Endothelial cell of umbilical vein (primary cell): ENCODE measurements around the gene OTULINL. TPM values are rescaled to one million over a fixed set of nuclear protein-coding genes. Genes with fewer than 3 reads are reported as not detected.

Experiments used
- BruUV-seq: library from RNA; stranded (reverse); fragments of 400-500 nt; replicated peaks from 2 replicates; lab custom pipeline; 2021; lab: Mats Ljungman, UMichigan
- CTCF ChIA-PET: fragments of 300-600, 350-600 bp; sonication (Branson Sonifier 250); formaldehyde crosslinking; loops from one replicate; lab custom pipeline; 2021; ENCODE audit warnings: antibody characterized with exemption, inconsistent platforms; lab: Charles Lee
- POLR2A ChIA-PET: fragments of 300-600, 350-600 bp; sonication (Branson Sonifier 250); formaldehyde crosslinking; loops from one replicate; lab custom pipeline; 2021; ENCODE audit warnings: antibody characterized with exemption, inconsistent platforms; lab: Charles Lee
- DNase-seq: peaks from one replicate; pipeline ENCODE4 v3.0.0-alpha.2; 2011; ENCODE audit warnings: low read depth, low spot score
- FAIRE-seq: peaks from 2 replicates; lab custom pipeline; 2011; peaks lifted over from hg19 to GRCh38; lab: Jason Lieb, UNC
- H2AFZ ChIP-seq: 2 replicates; pipeline ENCODE4 v1.6.0; 2012; ENCODE audit warnings: low read depth, low read length, control low read depth, inconsistent platforms
- H3K27ac ChIP-seq: 2 replicates; pipeline ENCODE4 v1.5.1; 2011; ENCODE audit warnings: low read depth, mild to moderate bottlenecking, control low read depth, low read length, moderate library complexity; ENCODE audit not compliant: insufficient read depth
- H3K27me3 ChIP-seq, 2 experiments: 2 replicates each; pipeline versions ENCODE4 v1.6.0 to v1.6.1; 2011; ENCODE audit warnings: low read length in 2 of 2, mixed read lengths in 1 of 2; ENCODE audit not compliant: control insufficient read depth in 2 of 2, insufficient read depth in 2 of 2
- H3K36me3 ChIP-seq, 2 experiments: 2 replicates in 1 of 2; 3 replicates in 1 of 2; pipeline ENCODE4 v1.5.1; 2011; ENCODE audit warnings: low read length in 2 of 2, mild to moderate bottlenecking in 1 of 2, moderate library complexity in 1 of 2; ENCODE audit not compliant: control insufficient read depth in 2 of 2, insufficient read depth in 2 of 2; ENCODE audit errors: extremely low read depth in 1 of 2
- H3K4me1 ChIP-seq: 3 replicates; pipeline ENCODE4 v1.5.1; 2011; ENCODE audit warnings: mild to moderate bottlenecking, low read length; ENCODE audit not compliant: control insufficient read depth, insufficient read depth; ENCODE audit errors: extremely low read depth
- H3K4me2 ChIP-seq: 2 replicates; pipeline ENCODE4 v1.6.1; 2011; ENCODE audit warnings: low read length, control low read depth, mixed read lengths; ENCODE audit not compliant: insufficient read depth
- H3K4me3 ChIP-seq, 3 experiments: fragments of 200-600 bp in 1 of 3; sonication (generic), shearing (Covaris generic) in 1 of 3; replicated peaks in 1 of 3; 2 replicates each; pipeline ENCODE4 v1.5.1; 2011 to 2016; ENCODE audit warnings: control low read depth in 3 of 3, low read length in 3 of 3, mild to moderate bottlenecking in 2 of 3, inconsistent platforms in 1 of 3, low read depth in 1 of 3, moderate library complexity in 1 of 3; ENCODE audit not compliant: insufficient read depth in 1 of 3
- H3K79me2 ChIP-seq: 2 replicates; pipeline ENCODE4 v1.6.0; 2012; ENCODE audit warnings: low read length, inconsistent platforms; ENCODE audit not compliant: control insufficient read depth, insufficient read depth
- H3K9ac ChIP-seq: replicated peaks from 2 replicates; pipeline ENCODE3; 2011; ENCODE audit warnings: low read length, control low read depth; ENCODE audit not compliant: insufficient read depth; ENCODE audit errors: extremely low read depth
- H3K9me1 ChIP-seq: replicated peaks from 3 replicates; pipeline ENCODE4 v1.6.0; 2011; ENCODE audit warnings: mild to moderate bottlenecking, low read length; ENCODE audit not compliant: control insufficient read depth, insufficient read depth; ENCODE audit errors: extremely low read depth
- H3K9me3 ChIP-seq: replicated peaks from 2 replicates; pipeline ENCODE4 v1.5.1; 2012; ENCODE audit warnings: low read length, inconsistent platforms; ENCODE audit not compliant: control insufficient read depth, insufficient read depth
- H4K20me1 ChIP-seq: replicated peaks from 2 replicates; pipeline ENCODE3; 2011; ENCODE audit warnings: mild to moderate bottlenecking, low read length; ENCODE audit not compliant: control insufficient read depth, insufficient read depth; ENCODE audit errors: extremely low read depth
- CTCF ChIP-seq, 2 donors: IDR thresholded peaks; 1 replicate in 1 of 2; 2 replicates in 1 of 2; pipeline ENCODE4 v1.5.1; 2011; ENCODE audit warnings: low read length in 2 of 2, mild to moderate bottlenecking in 2 of 2, moderate library complexity in 2 of 2, control low read depth in 1 of 2, inconsistent platforms in 1 of 2, low read depth in 1 of 2; ENCODE audit not compliant: insufficient read depth in 1 of 2; ENCODE audit errors: extremely low read depth in 1 of 2
- EZH2 ChIP-seq: IDR thresholded peaks from 2 replicates; pipeline ENCODE4 v1.6.1; 2012; ENCODE audit warnings: borderline replicate concordance, low read depth, mild to moderate bottlenecking, moderate library complexity, low read length, inconsistent platforms; ENCODE audit not compliant: severe bottlenecking
- FOS ChIP-seq: IDR thresholded peaks from 2 replicates; pipeline ENCODE4 v1.6.1; 2011; ENCODE audit warnings: mild to moderate bottlenecking, low read length, moderate library complexity, borderline replicate concordance; ENCODE audit not compliant: insufficient read depth
- GATA2 ChIP-seq: IDR thresholded peaks from 2 replicates; pipeline ENCODE4 v1.7.0; 2011; ENCODE audit warnings: low read depth, mild to moderate bottlenecking, moderate library complexity, mixed read lengths, low read length; ENCODE audit not compliant: insufficient read length, insufficient read depth
- JUN ChIP-seq: IDR thresholded peaks from 2 replicates; pipeline ENCODE4 v1.6.1; 2011; ENCODE audit warnings: borderline replicate concordance, low read depth; ENCODE audit not compliant: insufficient read length, insufficient read depth
- MAX ChIP-seq: IDR thresholded peaks from 2 replicates; pipeline ENCODE4 v1.6.1; 2011; ENCODE audit not compliant: insufficient read depth, insufficient read length
- MYC ChIP-seq: IDR thresholded peaks from one replicate; pipeline ENCODE4 v1.6.1; 2011; ENCODE audit warnings: mild to moderate bottlenecking, low read depth, low read length
- POLR2A ChIP-seq: IDR thresholded peaks from 2 replicates; pipeline ENCODE4 v1.6.1; 2012; ENCODE audit warnings: low read depth, mild to moderate bottlenecking, control low read depth, low read length
- POLR2AphosphoS5 ChIP-seq: IDR thresholded peaks from 2 replicates; pipeline ENCODE4 v1.6.1; 2012; ENCODE audit warnings: low read depth, mild to moderate bottlenecking, control low read depth, low read length, moderate library complexity; ENCODE audit not compliant: insufficient read depth
- dilution Hi-C: fragments of 300-500 bp; cut with MboI; formaldehyde crosslinking; loops from one replicate; pipeline ENCODE4 v1.15.0; 2019; ENCODE audit warnings: low sequenced_read_pairs; ENCODE audit not compliant: extremely low pct_ligation_motif_present
- intact Hi-C: fragments of 100-400 bp; cut with micrococcal nuclease; formaldehyde crosslinking; loops from one replicate; pipeline ENCODE4 v1.10.0; 2022
- polyA plus RNA-seq, 4 experiments: library from polyadenylated mRNA; depleted of rRNA in 3 of 4; stranded (reverse) in 3 of 4; unstranded in 1 of 4; fragments of >200 nt; gene quantifications; 2 replicates each; pipeline versions ENCODE4 v1.2.1 to v1.2.3, GENCODE V29; 2011 to 2012; ENCODE audit warnings: missing spikeins in 1 of 4
- total RNA-seq: library from RNA; stranded (reverse); gene quantifications from 2 replicates; pipeline ENCODE4 v1.2.3, GENCODE V29; 2021

The OTULINL gene
- total and polyA plus RNA-seq, 2 donors (not counting 3 experiments of a cell fraction or from before 2014, with no cell fraction given) = 0.08 to 0.42 TPM

- Histone ChIP-seq H3K79me2 (no peaks in the 10 kb centered on the region), H3K4me3 (no peak overlapping the region), H3K4me1 (peaks cover 3% of the 10 kb centered on the region), H2AFZ (no peak overlapping the region), H4K20me1 (no peaks in the 10 kb centered on the region), H3K9ac (no peak overlapping the region), H3K27me3 (peaks cover 26 to 36% of the 10 kb centered on the region in 2 experiments), H3K36me3 (no peaks in the 10 kb centered on the region), H3K27ac (no peak overlapping the region), H3K4me2 (no peak overlapping the region), H3K9me3 (no peaks in the 10 kb centered on the region), H3K9me1 (no peaks in the 10 kb centered on the region)
- intact Hi-C loops = no loop called here
- dilution Hi-C loops = no loop called here
- POLR2A ChIA-PET = no interaction called here
- no peak for DNase-seq
- TF ChIP-seq EZH2 = no peak
- TF ChIP-seq POLR2A = no peak
- no peak for TF ChIP-seq JUN
- TF ChIP-seq FOS = no peak
- TF ChIP-seq POLR2AphosphoS5 = no peak
- TF ChIP-seq GATA2 = no peak
- no peak for TF ChIP-seq CTCF (IDR thresholded peaks at IDR 0.05; ENCODE audit: extremely low read depth in 1 of 2, insufficient read depth in 1 of 2, low read depth in 1 of 2, low read length in 2 of 2)
- TF ChIP-seq MYC = no peak
- no peak for TF ChIP-seq MAX
- no TSS peak for BruUV-seq
- CTCF ChIA-PET = no interaction called here
- FAIRE-seq = no peak
Observed at GRCh38 chr5:14579246-14579645, 2.3 kb upstream of the OTULINL start.
